Islet of Langerhans (tissue), 1 donor: ENCODE results near the gene LRSAM1.

Source experiments
- FAIRE-seq: peaks from one replicate; lab custom pipeline; 2011; peaks lifted over from hg19 to GRCh38; lab: Jason Lieb, UNC

LRSAM1 gene

GRCh38 chr9:127426756-127427155 is 24.6 kb upstream of the LRSAM1 start:
- no peak for FAIRE-seq

- FAIRE-seq: no peak
These were observed 23.0 kb upstream of the LRSAM1 start for GRCh38 chr9:127428348-127428747.

- FAIRE-seq: no peak
These were observed 20.9 kb upstream of the LRSAM1 start for GRCh38 chr9:127430415-127430814.

GRCh38 chr9:127437497-127438264 is 13.6 kb upstream of the LRSAM1 start:
- no peak for FAIRE-seq

- FAIRE-seq: no peak
These were observed 12.9 kb upstream of the LRSAM1 start for GRCh38 chr9:127438394-127438793.

- no peak for FAIRE-seq
These were observed 6.9 kb upstream of the LRSAM1 start for GRCh38 chr9:127444283-127444920.

DNA sequence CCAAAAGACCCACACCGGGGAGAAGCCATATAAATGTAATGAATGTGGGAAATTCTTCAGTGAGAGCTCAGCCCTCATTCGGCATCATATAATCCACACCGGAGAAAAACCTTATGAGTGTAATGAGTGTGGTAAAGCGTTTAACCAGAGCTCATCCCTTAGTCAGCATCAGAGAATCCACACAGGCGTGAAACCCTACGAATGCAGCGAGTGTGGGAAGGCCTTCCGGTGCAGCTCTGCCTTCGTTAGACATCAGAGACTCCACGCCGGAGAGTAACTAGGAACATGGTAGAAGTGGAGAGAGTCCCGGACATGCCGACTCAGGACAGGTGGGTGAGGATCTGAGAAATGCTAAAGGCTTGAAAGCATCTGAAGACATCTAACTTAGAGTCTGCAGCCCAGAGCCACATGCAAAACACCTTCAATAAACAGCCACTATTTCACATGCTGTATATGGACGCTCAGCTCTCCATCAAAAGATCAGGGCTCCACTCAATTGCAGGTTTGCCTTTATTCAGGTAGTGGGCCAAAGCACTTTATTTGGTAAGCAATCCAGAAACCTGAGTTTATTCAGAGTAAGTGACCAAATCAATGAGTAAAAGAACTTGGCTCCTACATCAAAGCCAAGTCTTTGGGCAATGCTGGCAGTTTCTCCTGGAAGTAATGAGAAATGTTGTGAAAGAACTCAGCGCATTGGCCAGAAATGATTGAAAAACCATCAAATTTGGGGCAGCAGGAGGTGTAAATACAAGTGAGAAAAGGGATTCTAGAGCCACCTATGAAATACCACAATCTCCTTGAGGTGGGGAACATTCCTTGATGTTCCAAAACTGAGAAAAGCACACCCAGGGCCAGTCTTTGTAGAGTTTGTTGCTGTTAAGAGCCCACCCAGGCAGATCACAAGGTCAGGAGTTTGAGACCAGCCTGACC is 6.1 kb upstream of the LRSAM1 start:
- FAIRE-seq: no peak

DNA sequence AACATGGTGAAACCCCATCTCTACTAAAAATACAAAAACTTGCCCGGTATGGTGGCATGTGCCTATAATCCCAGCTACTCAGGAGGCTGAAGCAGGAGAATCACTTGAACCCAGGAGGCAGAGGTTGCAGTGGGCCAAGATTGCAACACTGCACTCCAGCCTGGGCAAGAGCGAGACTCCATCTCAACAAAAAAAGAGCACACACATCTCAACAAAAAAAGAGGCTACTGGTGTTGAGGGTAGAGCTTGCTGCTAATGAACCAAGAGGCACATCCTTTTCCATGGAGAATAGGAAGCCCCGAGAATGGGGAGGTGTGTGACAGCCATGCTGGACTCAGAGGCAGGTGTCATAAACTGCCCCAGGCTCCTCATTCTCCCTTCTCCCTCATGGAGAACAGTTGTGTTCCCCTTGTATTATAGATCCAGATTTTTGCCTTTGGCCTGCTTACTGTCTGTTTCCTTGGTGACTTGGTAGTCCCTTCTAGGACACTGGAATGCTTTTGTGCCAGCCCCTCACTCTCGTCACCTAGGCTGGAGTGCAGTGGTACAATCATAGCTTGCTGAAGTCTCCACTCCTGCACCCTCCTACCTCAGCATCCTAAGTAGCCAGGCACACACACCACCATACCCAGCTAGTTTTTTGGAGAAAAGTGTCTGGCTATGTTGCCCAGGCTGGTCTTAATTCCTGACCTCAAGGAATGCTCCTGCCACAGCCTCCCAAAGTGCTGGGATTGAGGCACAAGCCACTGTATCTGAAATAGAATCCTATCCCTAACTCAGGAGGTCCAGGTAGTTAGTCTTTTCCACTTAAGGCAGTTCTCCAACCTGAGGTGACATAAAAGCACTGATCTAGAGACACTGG is 5.2 kb upstream of the LRSAM1 start:
- FAIRE-seq: no peak

GRCh38 chr9:127446713-127447415 is 4.4 kb upstream of the LRSAM1 start:
- FAIRE-seq: no peak

GRCh38 chr9:127447416-127448111 is 3.7 kb upstream of the LRSAM1 start:
- no peak for FAIRE-seq

GRCh38 chr9:127448112-127448805 is 3.1 kb upstream of the LRSAM1 start:
- FAIRE-seq: no peak

GRCh38 chr9:127449332-127449966 is 1.9 kb upstream of the LRSAM1 start:
- no peak for FAIRE-seq

- FAIRE-seq: no peak
These were observed 1.0 kb upstream of the LRSAM1 start for GRCh38 chr9:127450243-127450760.

- FAIRE-seq: no peak
These were observed 223 bp downstream of the LRSAM1 start for GRCh38 chr9:127451608-127451857.

- no peak for FAIRE-seq
These were observed 747 bp downstream of the LRSAM1 start for GRCh38 chr9:127451858-127452656.

GRCh38 chr9:127452691-127453090 is 1.4 kb downstream of the LRSAM1 start:
- no peak for FAIRE-seq

DNA sequence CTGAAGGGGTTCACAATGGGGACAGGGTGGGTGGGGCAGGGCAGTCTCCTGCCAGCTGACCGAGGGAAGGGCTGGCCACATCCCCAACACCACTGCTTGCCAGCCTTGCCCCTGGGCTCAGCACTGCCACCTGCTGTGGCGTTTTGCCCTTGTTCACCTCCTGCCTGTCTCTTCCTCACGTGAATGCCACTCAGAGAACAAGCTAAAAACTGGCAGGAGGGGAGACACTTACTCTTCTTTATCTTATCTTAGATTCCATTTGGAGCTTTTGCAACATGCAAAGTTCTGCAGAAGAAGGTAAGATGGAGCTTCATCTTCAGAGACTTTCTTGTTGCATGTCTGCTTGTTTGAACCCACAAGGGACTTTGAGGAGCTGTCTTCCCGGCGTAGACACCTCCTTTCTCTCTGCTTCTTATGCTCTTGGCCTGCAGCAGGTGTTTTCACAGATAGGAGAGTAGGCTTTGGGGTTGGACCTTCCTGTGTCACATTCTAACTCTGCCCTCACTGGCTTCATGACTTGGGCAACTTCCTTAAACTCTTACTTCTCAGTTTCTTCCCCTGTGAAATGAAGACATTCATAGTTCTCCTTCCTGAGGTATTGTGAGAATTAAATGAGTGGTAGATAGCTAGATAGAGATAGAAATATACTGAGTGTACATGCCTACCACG is 4.1 kb downstream of the LRSAM1 start:
- FAIRE-seq: no peak
